GM13976 (cell line): ENCODE data around the gene YY1.

Experiments
- DNase-seq: peaks from one replicate; pipeline ENCODE4 v3.0.0; 2012; ENCODE audit warnings: low spot score
- in situ Hi-C: fragments of 300-500 bp; cut with MboI; formaldehyde crosslinking; loops from one replicate; pipeline ENCODE4 v1.12.0; 2022; ENCODE audit warnings: low sequenced_read_pairs, mixed read lengths, inconsistent platforms; ENCODE audit not compliant: unreplicated experiment
- TF ChIP-seq, protein P1 (sequence below): IDR thresholded peaks from 2 replicates; pipeline ENCODE4 v1.5.1; 2012; ENCODE audit warnings: borderline replicate concordance, mild to moderate bottlenecking; ENCODE audit not compliant: insufficient read depth; ENCODE audit errors: extremely low read depth, missing control alignments, control extremely low read depth

Gene YY1

GRCh38 chr14:100317912-100318808 is 79.2 kb downstream of the YY1 start:
- in situ Hi-C loops: no loop called here
- TF ChIP-seq, protein P1, sequence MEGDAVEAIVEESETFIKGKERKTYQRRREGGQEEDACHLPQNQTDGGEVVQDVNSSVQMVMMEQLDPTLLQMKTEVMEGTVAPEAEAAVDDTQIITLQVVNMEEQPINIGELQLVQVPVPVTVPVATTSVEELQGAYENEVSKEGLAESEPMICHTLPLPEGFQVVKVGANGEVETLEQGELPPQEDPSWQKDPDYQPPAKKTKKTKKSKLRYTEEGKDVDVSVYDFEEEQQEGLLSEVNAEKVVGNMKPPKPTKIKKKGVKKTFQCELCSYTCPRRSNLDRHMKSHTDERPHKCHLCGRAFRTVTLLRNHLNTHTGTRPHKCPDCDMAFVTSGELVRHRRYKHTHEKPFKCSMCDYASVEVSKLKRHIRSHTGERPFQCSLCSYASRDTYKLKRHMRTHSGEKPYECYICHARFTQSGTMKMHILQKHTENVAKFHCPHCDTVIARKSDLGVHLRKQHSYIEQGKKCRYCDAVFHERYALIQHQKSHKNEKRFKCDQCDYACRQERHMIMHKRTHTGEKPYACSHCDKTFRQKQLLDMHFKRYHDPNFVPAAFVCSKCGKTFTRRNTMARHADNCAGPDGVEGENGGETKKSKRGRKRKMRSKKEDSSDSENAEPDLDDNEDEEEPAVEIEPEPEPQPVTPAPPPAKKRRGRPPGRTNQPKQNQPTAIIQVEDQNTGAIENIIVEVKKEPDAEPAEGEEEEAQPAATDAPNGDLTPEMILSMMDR: peak; percentile 78
- peak; percentile 88 for DNase-seq

DNA sequence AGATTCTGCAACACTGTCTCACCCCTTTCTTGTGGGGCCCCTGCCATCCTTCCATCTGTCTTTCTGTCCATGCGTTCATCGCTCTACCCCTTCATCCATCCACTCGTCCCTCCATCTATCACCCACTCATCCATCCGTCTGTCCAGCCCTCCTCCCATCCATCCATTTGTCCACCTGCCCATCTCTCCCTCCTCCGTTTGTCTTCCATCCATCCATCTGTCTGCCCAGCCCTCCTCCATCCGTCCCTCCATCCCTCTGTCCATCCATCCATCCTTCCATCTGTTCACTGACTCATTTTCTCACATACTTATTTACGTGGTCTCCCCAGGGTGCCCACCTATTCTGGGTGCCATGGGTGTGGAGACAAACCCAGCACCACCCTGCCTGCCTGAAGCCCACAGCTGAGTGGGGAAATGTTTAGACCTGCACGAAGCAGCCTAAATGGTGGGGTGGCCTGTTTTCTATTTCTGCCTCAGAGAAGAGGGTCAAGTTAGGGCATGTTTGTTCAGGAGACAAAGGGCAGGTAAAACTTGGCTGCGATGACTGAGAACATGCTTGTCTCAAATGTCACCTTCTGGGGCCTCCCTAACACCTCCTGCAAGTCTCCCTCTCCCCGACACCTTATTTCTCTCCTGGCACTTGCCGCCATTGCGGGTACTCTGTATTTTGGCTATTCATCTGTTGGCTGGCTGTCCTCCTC is 81.4 kb downstream of the YY1 start:
- TF ChIP-seq, protein P1: no peak
- in situ Hi-C loops: no loop called here
- no peak for DNase-seq

- in situ Hi-C loops: no loop called here
- DNase-seq: no peak
- TF ChIP-seq, protein P1: no peak
Measured at GRCh38 chr14:100321473-100322137, 82.7 kb downstream of the YY1 start.

- DNase-seq: no peak
- in situ Hi-C loops: no loop called here
- TF ChIP-seq, protein P1: no peak
Measured at GRCh38 chr14:100322138-100322957, 83.4 kb downstream of the YY1 start.

DNA sequence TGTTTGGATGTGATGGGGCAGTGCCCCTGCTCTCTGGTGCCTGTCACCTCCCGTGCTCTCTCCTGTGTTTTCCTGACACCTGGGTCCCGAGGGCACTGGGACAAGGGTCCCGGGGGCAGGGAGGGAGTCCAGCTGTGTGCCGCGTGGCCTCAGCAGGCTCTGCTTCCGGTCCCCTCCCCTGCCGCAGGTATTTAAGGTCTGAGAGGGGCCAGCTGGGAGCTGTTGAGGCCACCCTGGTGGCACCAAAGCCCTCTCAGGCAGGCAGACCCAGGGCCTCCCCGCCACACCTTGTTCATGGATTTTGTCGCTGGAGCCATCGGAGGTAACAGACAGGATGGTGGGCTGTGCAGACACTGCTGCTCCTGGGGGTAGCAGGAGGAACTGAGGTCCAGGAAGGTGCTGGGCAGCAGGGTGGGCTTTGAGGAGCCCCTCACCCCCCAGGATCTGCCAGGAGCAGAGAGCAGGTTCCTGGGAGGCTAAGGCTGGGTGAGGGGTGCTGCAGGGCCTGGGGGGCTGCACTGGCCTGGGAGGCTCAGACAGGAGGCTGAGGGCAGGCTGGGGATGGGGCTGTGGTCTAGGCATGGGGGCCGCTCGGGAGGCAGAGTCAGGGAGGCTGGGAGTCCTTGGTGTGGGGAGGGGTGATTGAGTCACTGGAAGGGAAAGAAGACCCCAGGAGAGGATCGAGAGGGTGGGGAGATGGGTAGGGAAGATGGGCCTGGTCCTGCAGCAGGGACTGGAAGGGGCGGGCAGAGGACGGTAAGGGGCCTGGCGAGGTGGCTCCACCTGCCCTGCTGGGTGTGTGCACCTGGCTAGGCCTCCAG is 84.4 kb downstream of the YY1 start, which contains the start of gene SLC25A47:
Gene SLC25A47 (plus strand): TSS at position 219 of the 821 bp plus-strand sequence. CDS start 76 bp downstream, at position 295.
- TF ChIP-seq, protein P1: no peak
- no peak for DNase-seq
- in situ Hi-C loops: no loop called here
